Natural killer cell (primary cell): Measurements from ENCODE around the gene COL4A3. TPM values are rescaled to one million over a fixed set of nuclear protein-coding genes. Genes with fewer than 3 reads are reported as not detected.

ENCODE experiments used
- ATAC-seq, 3 donors: fragments of 150-1000 bp in 2 of 3; fragments of 200-7000 bp in 1 of 3; cut with Tn5 transposase; 1 replicate in 1 of 3; 2 replicates in 2 of 3; pipeline ENCODE4 v1.10.0; 2021; ENCODE audit warnings: mild to moderate bottlenecking in 2 of 3, moderate library complexity in 2 of 3
- DNase-seq, 2 donors: peaks; one replicate each; pipeline versions ENCODE4 v3.0.0 to v3.0.0-alpha.2; 2013 to 2021; ENCODE audit warnings: mixed read lengths in 1 of 2
- H3K27ac ChIP-seq: one replicate; pipeline ENCODE4 v1.5.1; 2013; ENCODE audit warnings: mild to moderate bottlenecking, low read length
- H3K27me3 ChIP-seq: one replicate; pipeline ENCODE4 v1.6.1; 2013; ENCODE audit warnings: low read length; ENCODE audit not compliant: control insufficient read depth, insufficient read depth
- H3K36me3 ChIP-seq: one replicate; pipeline ENCODE4 v1.6.1; 2013; ENCODE audit warnings: low read length; ENCODE audit not compliant: control insufficient read depth, insufficient read depth
- H3K4me1 ChIP-seq: one replicate; pipeline ENCODE4 v1.6.1; 2013; ENCODE audit warnings: low read length; ENCODE audit not compliant: control insufficient read depth, insufficient read depth
- H3K4me3 ChIP-seq: one replicate; pipeline ENCODE4 v1.5.1; 2013; ENCODE audit warnings: low read length
- H3K9me3 ChIP-seq: one replicate; pipeline ENCODE4 v1.6.1; 2013; ENCODE audit warnings: low read length; ENCODE audit not compliant: control insufficient read depth, insufficient read depth
- H3K27ac Mint-ChIP-seq, 2 donors: one replicate each; pipeline ENCODE4 v1.8.0; 2022; ENCODE audit warnings: mild to moderate bottlenecking in 2 of 2, mixed read lengths in 2 of 2, moderate library complexity in 1 of 2
- H3K27me3 Mint-ChIP-seq, 2 donors: one replicate each; pipeline ENCODE4 v1.8.0; 2022; ENCODE audit warnings: low read depth in 2 of 2, mixed read lengths in 2 of 2
- H3K36me3 Mint-ChIP-seq: one replicate; pipeline ENCODE4 v1.8.0; 2022; ENCODE audit warnings: mixed read lengths
- H3K4me1 Mint-ChIP-seq, 2 donors: one replicate each; pipeline ENCODE4 v1.8.0; 2022; ENCODE audit warnings: mixed read lengths in 2 of 2
- H3K4me3 Mint-ChIP-seq: one replicate; pipeline ENCODE4 v1.8.0; 2022; ENCODE audit warnings: mild to moderate bottlenecking, moderate library complexity, mixed read lengths
- H3K9me3 Mint-ChIP-seq, 2 donors: one replicate each; pipeline ENCODE4 v1.8.0; 2022; ENCODE audit warnings: mixed read lengths in 2 of 2
- WGBS: methylation state at CpG from one replicate; pipeline ENCODE4 v1.1.7; 2013; ENCODE audit warnings: missing lambda C conversion rate; ENCODE audit not compliant: insufficient coverage; 5-methylcytosine and 5-hydroxymethylcytosine counted together
- intact Hi-C: fragments of 100-400 bp; cut with micrococcal nuclease; formaldehyde crosslinking; loops from one replicate; pipeline ENCODE4 v1.14.2; 2022
- total RNA-seq, 4 donors: library from RNA; stranded (reverse); fragments of 120-200 nt in 1 of 4; gene quantifications; one replicate each; pipeline versions ENCODE4 v1.2.3 to v1.2.4, GENCODE V29; 2013 to 2022
- TF ChIP-seq, protein P1 (sequence below): fragments of 200-600 bp; IDR thresholded peaks from one replicate; pipeline ENCODE4 v1.8.0; 2022; ENCODE audit warnings: antibody characterized with exemption

COL4A3 gene
- total RNA-seq, 3 donors from 2014 or later (not counting 1 experiment from before 2014, with no cell fraction given): 0.45 to 1.8 (median 1.0) TPM

- Histone ChIP-seq H3K9me3 (no peaks in the 10 kb centered on the region), H3K4me3 (no peak overlapping the region), H3K27ac (no peak overlapping the region), H3K27me3 (no peaks in the 10 kb centered on the region), H3K4me1 (no peaks in the 10 kb centered on the region), H3K36me3 (no peaks in the 10 kb centered on the region)
- H3K36me3 Mint-ChIP-seq: no peaks in the 10 kb centered on the region
- H3K4me1 Mint-ChIP-seq: no peaks in the 10 kb centered on the region
- H3K27ac Mint-ChIP-seq: no peak overlapping the region
- H3K4me3 Mint-ChIP-seq: no peak overlapping the region
- DNase-seq (no peak), ATAC-seq (no peak)
- peaks cover 3 to 22% of the 10 kb centered on the region in 2 donors for H3K27me3 Mint-ChIP-seq
- no peaks in the 10 kb centered on the region for H3K9me3 Mint-ChIP-seq
- WGBS: 9% methylated on average over 3 of the region's 3 CpGs
- TF ChIP-seq, protein P1, sequence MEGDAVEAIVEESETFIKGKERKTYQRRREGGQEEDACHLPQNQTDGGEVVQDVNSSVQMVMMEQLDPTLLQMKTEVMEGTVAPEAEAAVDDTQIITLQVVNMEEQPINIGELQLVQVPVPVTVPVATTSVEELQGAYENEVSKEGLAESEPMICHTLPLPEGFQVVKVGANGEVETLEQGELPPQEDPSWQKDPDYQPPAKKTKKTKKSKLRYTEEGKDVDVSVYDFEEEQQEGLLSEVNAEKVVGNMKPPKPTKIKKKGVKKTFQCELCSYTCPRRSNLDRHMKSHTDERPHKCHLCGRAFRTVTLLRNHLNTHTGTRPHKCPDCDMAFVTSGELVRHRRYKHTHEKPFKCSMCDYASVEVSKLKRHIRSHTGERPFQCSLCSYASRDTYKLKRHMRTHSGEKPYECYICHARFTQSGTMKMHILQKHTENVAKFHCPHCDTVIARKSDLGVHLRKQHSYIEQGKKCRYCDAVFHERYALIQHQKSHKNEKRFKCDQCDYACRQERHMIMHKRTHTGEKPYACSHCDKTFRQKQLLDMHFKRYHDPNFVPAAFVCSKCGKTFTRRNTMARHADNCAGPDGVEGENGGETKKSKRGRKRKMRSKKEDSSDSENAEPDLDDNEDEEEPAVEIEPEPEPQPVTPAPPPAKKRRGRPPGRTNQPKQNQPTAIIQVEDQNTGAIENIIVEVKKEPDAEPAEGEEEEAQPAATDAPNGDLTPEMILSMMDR: no peak
- intact Hi-C loops: no loop called here
Measured at GRCh38 chr2:227117852-227118251, 46.6 kb upstream of the COL4A3 start.

DNA sequence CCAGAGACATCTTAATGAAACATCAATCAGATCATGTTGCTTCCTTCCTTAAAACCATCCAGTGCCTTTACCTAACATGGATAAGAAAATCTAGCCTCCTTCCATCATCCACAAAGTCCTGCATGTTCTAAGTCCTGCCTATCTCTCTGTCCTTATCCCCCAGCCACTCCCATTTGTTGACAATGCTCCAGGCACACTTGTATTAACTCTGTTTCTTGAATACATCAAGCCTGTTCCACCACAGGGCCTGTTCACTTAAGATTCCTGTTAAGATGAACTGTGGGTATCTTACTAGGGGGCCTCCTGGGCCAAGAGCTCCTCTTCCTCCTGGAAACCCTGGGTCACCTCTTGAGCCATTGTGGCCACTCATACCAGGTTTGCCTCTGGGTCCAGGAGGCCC lies 46.1 kb upstream of the COL4A3 start:
- intact Hi-C loops: no loop called here
- DNase-seq: no peak

DNA sequence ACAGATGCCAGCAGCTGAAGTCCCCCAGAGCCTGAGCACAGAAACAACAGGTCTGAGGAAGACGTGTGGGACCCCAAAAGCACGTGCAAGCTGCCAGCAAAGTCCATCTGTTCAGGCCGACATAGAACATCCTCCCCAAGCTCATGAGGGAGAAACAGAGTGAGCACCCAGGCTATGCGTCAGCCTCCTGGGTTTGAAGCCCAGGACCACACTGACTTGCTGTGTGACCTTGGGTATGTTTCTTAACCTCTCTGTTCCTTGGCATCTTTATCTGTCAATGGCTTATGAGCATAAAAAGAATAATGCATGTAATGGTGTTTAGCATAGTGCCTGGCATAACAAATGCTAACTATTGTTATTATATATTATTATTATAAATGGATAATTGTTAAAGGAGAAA lies 40.7 kb upstream of the COL4A3 start:
- H3K27ac Mint-ChIP-seq: no peak overlapping the region
- H3K27me3 Mint-ChIP-seq: peaks cover 5 to 10% of the 10 kb centered on the region in 2 donors
- no peaks in the 10 kb centered on the region for H3K4me1 Mint-ChIP-seq
- H3K9me3 Mint-ChIP-seq: no peaks in the 10 kb centered on the region
- H3K4me3 Mint-ChIP-seq: no peak overlapping the region
- Histone ChIP-seq H3K4me1 (no peaks in the 10 kb centered on the region), H3K27ac (no peak overlapping the region), H3K9me3 (no peaks in the 10 kb centered on the region), H3K36me3 (no peaks in the 10 kb centered on the region), H3K27me3 (no peaks in the 10 kb centered on the region), H3K4me3 (no peak overlapping the region)
- ATAC-seq (no peak), DNase-seq (no peak)
- intact Hi-C loops: no loop called here
- 89% methylated on average over 4 of the region's 4 CpGs for WGBS
- TF ChIP-seq, protein P1: no peak
- no peaks in the 10 kb centered on the region for H3K36me3 Mint-ChIP-seq

More for the DNA sequence above, 46.1 kb upstream of the COL4A3 start:
- H3K4me1 ChIP-seq: no peaks in the 10 kb centered on the region
- H3K27ac ChIP-seq: no peak overlapping the region
- no peaks in the 10 kb centered on the region for H3K36me3 ChIP-seq
- H3K4me3 ChIP-seq: no peak overlapping the region
- Mint-ChIP-seq H3K4me1 (no peaks in the 10 kb centered on the region), H3K27me3 (peaks cover 6 to 17% of the 10 kb centered on the region in 2 donors), H3K36me3 (no peaks in the 10 kb centered on the region), H3K27ac (no peak overlapping the region), H3K9me3 (no peaks in the 10 kb centered on the region), H3K4me3 (no peak overlapping the region)
- H3K27me3 ChIP-seq: no peaks in the 10 kb centered on the region
- H3K9me3 ChIP-seq: no peaks in the 10 kb centered on the region
- TF ChIP-seq, protein P1: no peak
- no peak for ATAC-seq

- no peaks in the 10 kb centered on the region for H3K9me3 ChIP-seq
- no peaks in the 10 kb centered on the region for H3K36me3 Mint-ChIP-seq
- DNase-seq (no peak), ATAC-seq (no peak)
- H3K4me1 ChIP-seq: no peaks in the 10 kb centered on the region
- intact Hi-C loops: no loop called here
- no CpG with 5 or more reads among the region's 2 CpGs for WGBS
- H3K4me3 ChIP-seq: no peak overlapping the region
- H3K27ac ChIP-seq: no peak overlapping the region
- TF ChIP-seq, protein P1: no peak
- H3K4me3 Mint-ChIP-seq: no peak overlapping the region
- no peaks in the 10 kb centered on the region for H3K9me3 Mint-ChIP-seq
- no peaks in the 10 kb centered on the region for H3K27me3 ChIP-seq
- H3K4me1 Mint-ChIP-seq: no peaks in the 10 kb centered on the region
- peaks cover 10 to 15% of the 10 kb centered on the region in 2 donors for H3K27me3 Mint-ChIP-seq
- no peaks in the 10 kb centered on the region for H3K36me3 ChIP-seq
- H3K27ac Mint-ChIP-seq: no peak overlapping the region
Measured at GRCh38 chr2:227124811-227125210, 39.6 kb upstream of the COL4A3 start.
